Bladder microvascular endothelial cell (primary cell): ENCODE results near the gene INMT. TPM values are rescaled to one million over a fixed set of nuclear protein-coding genes. Genes with fewer than 3 reads are reported as not detected.

Source experiments
- total RNA-seq: library from RNA; depleted of rRNA; stranded (reverse); fragments of >200 nt; gene quantifications from 2 replicates; pipeline ENCODE4 v1.2.3, GENCODE V29; 2014

INMT gene
- total RNA-seq = 0.16 and 0.19 TPM in 2 replicates

DNA sequence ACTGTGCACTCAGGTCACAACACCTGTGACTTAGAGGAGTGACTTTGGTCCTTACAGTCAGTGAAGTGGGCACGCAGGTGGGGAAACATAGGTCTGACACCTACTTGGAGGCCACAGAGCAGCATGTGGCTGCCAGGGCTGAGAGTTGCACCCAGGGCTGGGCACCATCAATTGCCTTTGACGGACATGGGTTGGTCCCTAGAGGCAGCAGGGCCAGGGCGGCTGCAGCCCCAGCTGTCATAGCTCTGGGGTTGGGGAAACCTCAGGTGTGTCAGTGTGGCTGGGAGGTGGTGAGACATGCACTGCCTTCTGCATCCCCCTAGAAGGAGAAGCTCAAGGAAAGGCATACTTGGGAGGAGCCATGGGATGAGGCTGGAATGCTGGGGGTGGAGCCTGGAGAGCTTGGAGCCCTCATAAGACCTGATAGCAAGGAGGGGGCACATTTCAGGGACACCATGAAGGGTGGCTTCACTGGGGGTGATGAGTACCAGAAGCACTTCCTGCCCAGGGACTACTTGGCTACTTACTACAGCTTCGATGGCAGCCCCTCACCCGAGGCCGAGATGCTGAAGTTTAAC, at the start of gene INMT:
Gene INMT (plus strand): TSS at position 440 of the 578 bp plus-strand sequence. CDS start 16 bp downstream, at position 456.

DNA sequence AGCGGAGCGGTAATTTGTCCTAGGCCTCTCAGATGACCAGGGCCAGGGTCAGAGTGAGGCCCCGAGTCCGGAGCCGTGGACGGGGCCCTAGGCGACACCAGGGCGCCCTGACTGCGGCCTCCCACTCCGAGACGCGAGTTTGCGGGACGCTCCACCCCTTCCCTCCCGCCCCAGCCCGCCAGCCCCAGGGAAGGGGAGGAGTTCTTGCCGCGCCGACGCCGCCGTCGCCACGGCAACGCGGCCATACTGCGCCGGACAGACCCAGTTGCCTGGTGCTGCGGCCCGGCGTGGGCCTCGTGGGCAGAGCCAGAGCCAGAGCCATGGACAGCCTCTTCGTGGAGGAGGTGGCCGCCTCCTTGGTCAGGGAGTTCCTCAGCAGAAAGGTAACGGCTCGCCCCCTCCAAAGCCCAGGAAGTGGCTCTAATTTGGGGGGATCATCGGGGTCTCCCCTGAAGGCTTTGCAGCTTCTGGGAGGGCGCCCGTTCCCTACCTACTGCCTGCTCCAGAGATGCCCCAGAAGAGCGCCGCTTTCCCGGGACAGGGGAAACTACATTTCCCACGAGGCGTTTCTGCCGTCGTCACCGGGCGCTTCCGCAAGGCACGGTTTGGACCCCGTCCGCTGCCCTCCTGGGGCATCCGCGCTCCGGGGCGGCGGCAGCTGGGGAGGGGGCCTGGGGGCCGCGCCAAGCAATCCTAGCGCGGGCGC, 19.4 kb downstream of the INMT start, which contains the start of gene MINDY4:
Gene MINDY4 (plus strand): TSS at position 244 of the 706 bp plus-strand sequence. CDS start 77 bp downstream, at position 321.

Other genes starting within 250 kb of the INMT start
- gene GGCT, start 247.3 kb upstream of the INMT start, total RNA-seq = 28.5 and 30.6 TPM in 2 replicates
- 78.0 and 142 TPM in 2 replicates for gene GARS1, start 157.3 kb upstream of the INMT start, total RNA-seq
- not detected in 2 replicates for gene CRHR2, start 69.7 kb upstream of the INMT start, total RNA-seq
- gene MINDY4, start 19.3 kb downstream of the INMT start, total RNA-seq = 2.4 and 2.6 TPM in 2 replicates
- 2.1 and 12.5 TPM in 2 replicates for gene AQP1, start 159.7 kb downstream of the INMT start, total RNA-seq
- gene GHRHR, start 211.8 kb downstream of the INMT start, total RNA-seq = not detected in 2 replicates